K562 (cell line): ENCODE data around the gene PLXNB3. TPM values are rescaled to one million over a fixed set of nuclear protein-coding genes. Genes with fewer than 3 reads are reported as not detected.
A peak's percentile ranks its signal among the peaks of the same experiment; 100 is the strongest.

Experiments
- ATAC-seq: fragments of 200-7000 bp; cut with Tn5 transposase; 3 replicates; pipeline ENCODE4 v1.9.1; 2020; ENCODE audit warnings: moderate library complexity
- BruUV-seq: library from RNA; stranded (reverse); fragments of 400-500 nt; replicated peaks from 2 replicates; lab custom pipeline; 2021; lab: Mats Ljungman, UMichigan
- CTCF ChIA-PET: fragments of 300-600 bp; formaldehyde crosslinking; extraction: SDS; loops from one replicate; lab custom pipeline; 2021; ENCODE audit warnings: low intra/inter-chr PET ratio; lab: Yijun Ruan, JAX
- POLR2A ChIA-PET: fragments of 300-600, 350-650 bp; sonication (Branson Sonifier 250); formaldehyde crosslinking; extraction: SDS; loops from one replicate; lab custom pipeline; 2021; ENCODE audit warnings: antibody characterized with exemption, inconsistent platforms; lab: Yijun Ruan, JAX
- DNase-seq, 4 experiments: peaks; one replicate each; pipeline versions ENCODE4 v3.0.0 to v3.0.0-alpha.2; 2011 to 2018; ENCODE audit warnings: low spot score in 3 of 4, mixed read lengths in 3 of 4; ENCODE audit errors: extremely low read depth in 1 of 4
- FAIRE-seq: peaks from 2 replicates; lab custom pipeline; 2011; peaks lifted over from hg19 to GRCh38; lab: Jason Lieb, UNC
- H2AFZ ChIP-seq: 2 replicates; pipeline ENCODE4 v1.6.0; 2011; ENCODE audit warnings: low read depth, low read length, control low read depth, inconsistent platforms
- H3K27ac ChIP-seq: fragments of 200-600 bp; 3 replicates; pipeline ENCODE4 v1.8.0; 2011; ENCODE audit warnings: low read depth, mild to moderate bottlenecking, control low read depth, inconsistent platforms, low read length, moderate library complexity, mixed read lengths; ENCODE audit errors: extremely low read depth
- H3K27me3 ChIP-seq, 2 experiments: fragments of 300-600 bp in 1 of 2; 2 replicates in 1 of 2; 3 replicates in 1 of 2; pipeline versions ENCODE4 v1.6.0 to v1.8.0; 2011; ENCODE audit warnings: inconsistent platforms in 2 of 2, low read length in 2 of 2, mild to moderate bottlenecking in 1 of 2, mixed read lengths in 1 of 2, moderate library complexity in 1 of 2; ENCODE audit not compliant: control insufficient read depth in 2 of 2, insufficient read depth in 2 of 2
- H3K36me3 ChIP-seq: fragments of 300-600 bp; 3 replicates; pipeline ENCODE4 v1.8.0; 2011; ENCODE audit warnings: mild to moderate bottlenecking, low read length, inconsistent platforms; ENCODE audit not compliant: control insufficient read depth, insufficient read depth
- H3K4me1 ChIP-seq, 2 experiments: fragments of 200-600 bp in 1 of 2; replicated peaks in 1 of 2; 2 replicates in 1 of 2; 3 replicates in 1 of 2; pipeline versions ENCODE4 v1.5.1 to v1.8.0; 2011; ENCODE audit warnings: inconsistent platforms in 2 of 2, low read length in 2 of 2, mild to moderate bottlenecking in 1 of 2, mixed read lengths in 1 of 2, moderate library complexity in 1 of 2; ENCODE audit not compliant: control insufficient read depth in 2 of 2, insufficient read depth in 2 of 2
- H3K4me2 ChIP-seq: 2 replicates; pipeline ENCODE4 v1.6.1; 2011; ENCODE audit warnings: low read length, control low read depth, inconsistent platforms, mixed read lengths; ENCODE audit not compliant: insufficient read depth
- H3K4me3 ChIP-seq: fragments of 200-600 bp; sonication (generic), shearing (Covaris generic); 2 replicates; pipeline ENCODE4 v1.5.1; 2016; ENCODE audit warnings: control low read depth, inconsistent platforms
- H3K79me2 ChIP-seq: fragments of 200-600 bp; 3 replicates; pipeline ENCODE4 v1.8.0; 2011; ENCODE audit warnings: low read length, inconsistent platforms; ENCODE audit not compliant: control insufficient read depth, insufficient read depth
- H3K9ac ChIP-seq, 2 experiments: 2 replicates each; pipeline versions ENCODE4 v1.6.0 to v1.6.1; 2011; ENCODE audit warnings: low read depth in 2 of 2, low read length in 2 of 2, control low read depth in 1 of 2, inconsistent platforms in 1 of 2, mild to moderate bottlenecking in 1 of 2, mixed read lengths in 1 of 2; ENCODE audit not compliant: insufficient read depth in 1 of 2
- H3K9me1 ChIP-seq: one replicate; pipeline ENCODE4 v1.6.0; 2011; ENCODE audit warnings: inconsistent platforms, mild to moderate bottlenecking, low read length, moderate library complexity; ENCODE audit not compliant: control insufficient read depth, insufficient read depth
- H3K9me3 ChIP-seq: replicated peaks from 2 replicates; pipeline ENCODE4 v1.5.1; 2011; ENCODE audit warnings: low read depth, low read length, inconsistent platforms; ENCODE audit not compliant: control insufficient read depth, insufficient read depth
- H4K20me1 ChIP-seq: replicated peaks from 2 replicates; pipeline ENCODE4 v1.6.1; 2011; ENCODE audit warnings: low read length, inconsistent platforms, mixed read lengths; ENCODE audit not compliant: control insufficient read depth, insufficient read depth
- BRD4 ChIP-seq: fragments of 200-600 bp; sonication (generic); IDR thresholded peaks from 2 replicates; pipeline ENCODE4 v1.6.1; 2017; ENCODE audit warnings: inconsistent platforms
- EHMT2 ChIP-seq: fragments of 450-650 bp; IDR thresholded peaks from 2 replicates; pipeline ENCODE4 v1.6.1; 2018; ENCODE audit warnings: antibody characterized with exemption
- LARP7 ChIP-seq: fragments of 450-650 bp; IDR thresholded peaks from 2 replicates; pipeline ENCODE4 v1.6.1; 2016
- NCOA4 ChIP-seq: fragments of 450-650 bp; IDR thresholded peaks from 2 replicates; pipeline ENCODE4 v1.6.1; 2018; ENCODE audit warnings: mild to moderate bottlenecking; ENCODE audit not compliant: partially characterized antibody
- USF1 ChIP-seq: sonication (generic); formaldehyde crosslinking; IDR thresholded peaks from 2 replicates; pipeline ENCODE4 v1.9.0; 2022; ENCODE audit warnings: mild to moderate bottlenecking, missing genetic modification reagents
- ZBTB12 ChIP-seq: fragments of 250-450 bp; sonication (Bioruptor Pico); IDR thresholded peaks from 2 replicates; pipeline ENCODE4 v1.4.0; 2020
- ZNF354B ChIP-seq: fragments of 250-450 bp; sonication (Bioruptor Pico); IDR thresholded peaks from 2 replicates; pipeline ENCODE4 v1.4.0; 2020
- ZNF57 ChIP-seq: fragments of 450-650 bp; formaldehyde crosslinking; IDR thresholded peaks from 2 replicates; pipeline ENCODE4 v1.4.0; 2020; ENCODE audit warnings: mild to moderate bottlenecking, moderate library complexity
- ZNF699 ChIP-seq: fragments of 250-450 bp; sonication (Bioruptor Pico); IDR thresholded peaks from 2 replicates; pipeline ENCODE4 v1.8.0; 2021; ENCODE audit warnings: mild to moderate bottlenecking, moderate library complexity; ENCODE audit not compliant: insufficient replicate concordance
- WGBS: fragments of 100-300 bp; shearing (Covaris generic); methylation state at CpG from one replicate; pipeline ENCODE4 v1.1.6; 2016; ENCODE audit warnings: low coverage, mixed read lengths; ENCODE audit not compliant: insufficient coverage; ENCODE audit errors: missing lambda C conversion rate; 5-methylcytosine and 5-hydroxymethylcytosine counted together
- in situ Hi-C: fragments of 300-500 bp; cut with MboI; formaldehyde crosslinking; loops from 4 replicates; pipeline ENCODE4 v1.15.0; 2018; ENCODE audit warnings: inconsistent platforms, mixed read lengths
- intact Hi-C: fragments of 100-400 bp; cut with micrococcal nuclease; formaldehyde crosslinking; loops from 2 replicates; pipeline ENCODE4 v1.14.2; 2022
- polyA plus RNA-seq, 8 experiments: library from polyadenylated mRNA; depleted of rRNA in 4 of 8; stranded (reverse) in 5 of 8; unstranded in 3 of 8; fragments of >200 nt; fragmentation: Nextera tagmentation in 2 of 8; fragmentation: Illumina TruSeq in 1 of 8; extraction: Ambion mirVana in 2 of 8; extraction: Trizol in 1 of 8; gene quantifications; 2 replicates each; pipeline versions ENCODE4 v1.2.1 to v1.2.3, GENCODE V29; 2011 to 2014; ENCODE audit warnings: inconsistent platforms in 1 of 8, missing spikeins in 1 of 8
- total RNA-seq, 7 experiments: library from RNA; depleted of rRNA in 6 of 7; stranded (reverse); fragments of >200 nt in 6 of 7; fragmentation: Illumina TruSeq in 2 of 7; extraction: Trizol in 2 of 7; gene quantifications; 2 replicates each; pipeline versions ENCODE4 v1.2.1 to v1.2.3, GENCODE V29; 2011 to 2021; ENCODE audit warnings: low replicate concordance in 1 of 7

The PLXNB3 gene
- total and polyA plus RNA-seq, 9 of the 15 experiments (the other 6 are each of a cell fraction or from before 2014, with no cell fraction given), result 0.22 to 2.0 (median 1.4) TPM; not detected in 2

- peak overlapping the region in 1 of 2 experiments; percentile 76; a peak in 2 of 4 replicates for H3K9ac ChIP-seq
- no TSS peak for BruUV-seq
- no peak overlapping the region for H3K4me3 ChIP-seq
- ATAC-seq, result no peak
- POLR2A ChIA-PET, result interaction anchor here (0.6 to 0.8 kb wide), 2 partner anchors 10 to 199 kb away, joined by 4 read pairs; no protein-coding TSS in a partner anchor
- TF ChIP-seq BRD4, result no peak
- TF ChIP-seq ZBTB12 (CRISPR knock-in tag), result no peak
- TF ChIP-seq ZNF57 (CRISPR knock-in tag), result no peak
- no peak for TF ChIP-seq ZNF699 (CRISPR knock-in tag)
- TF ChIP-seq LARP7, result no peak
- TF ChIP-seq ZNF354B (CRISPR knock-in tag), result no peak
- no peak for TF ChIP-seq NCOA4
- no peak for TF ChIP-seq USF1 (CRISPR knock-in tag)
- no peak for TF ChIP-seq EHMT2
- TF ChIP-seq, all 486 proteins: peak for 0
- WGBS, result 50% methylated on average over 15 of the region's 21 CpGs
- no peaks in the 10 kb centered on the region for H3K79me2 ChIP-seq
- H3K4me2 ChIP-seq, result no peak overlapping the region
- FAIRE-seq (no peak), DNase-seq (no peak)
- H3K4me1 ChIP-seq, result peaks cover 8 to 89% of the 10 kb centered on the region in 2 experiments; a peak in 4 of 5 replicates
- CTCF ChIA-PET, result no interaction called here
- no peak overlapping the region for H2AFZ ChIP-seq
- no peak overlapping the region for H3K27ac ChIP-seq
- no peaks in the 10 kb centered on the region for H3K9me3 ChIP-seq
- no peaks in the 10 kb centered on the region for H3K36me3 ChIP-seq
- H3K9me1 ChIP-seq, result peaks cover 4% of the 10 kb centered on the region
- intact Hi-C loops, result no loop called here
- no peaks in the 10 kb centered on the region for H3K27me3 ChIP-seq
- in situ Hi-C loops, result no loop called here
- H4K20me1 ChIP-seq, result no peaks in the 10 kb centered on the region
Measured at GRCh38 chrX:153772316-153773217, 8.5 kb downstream of the PLXNB3 start.
